Measurements from ENCODE around the gene SPECC1.
A peak's percentile ranks its signal among the peaks of the same experiment; 100 is the strongest.
"Not testable (repeated sequence)": the region's sequence is repeated elsewhere in the genome, so short reads cannot be mapped to it uniquely, and the experiment has no call there.

Gene SPECC1

DNA sequence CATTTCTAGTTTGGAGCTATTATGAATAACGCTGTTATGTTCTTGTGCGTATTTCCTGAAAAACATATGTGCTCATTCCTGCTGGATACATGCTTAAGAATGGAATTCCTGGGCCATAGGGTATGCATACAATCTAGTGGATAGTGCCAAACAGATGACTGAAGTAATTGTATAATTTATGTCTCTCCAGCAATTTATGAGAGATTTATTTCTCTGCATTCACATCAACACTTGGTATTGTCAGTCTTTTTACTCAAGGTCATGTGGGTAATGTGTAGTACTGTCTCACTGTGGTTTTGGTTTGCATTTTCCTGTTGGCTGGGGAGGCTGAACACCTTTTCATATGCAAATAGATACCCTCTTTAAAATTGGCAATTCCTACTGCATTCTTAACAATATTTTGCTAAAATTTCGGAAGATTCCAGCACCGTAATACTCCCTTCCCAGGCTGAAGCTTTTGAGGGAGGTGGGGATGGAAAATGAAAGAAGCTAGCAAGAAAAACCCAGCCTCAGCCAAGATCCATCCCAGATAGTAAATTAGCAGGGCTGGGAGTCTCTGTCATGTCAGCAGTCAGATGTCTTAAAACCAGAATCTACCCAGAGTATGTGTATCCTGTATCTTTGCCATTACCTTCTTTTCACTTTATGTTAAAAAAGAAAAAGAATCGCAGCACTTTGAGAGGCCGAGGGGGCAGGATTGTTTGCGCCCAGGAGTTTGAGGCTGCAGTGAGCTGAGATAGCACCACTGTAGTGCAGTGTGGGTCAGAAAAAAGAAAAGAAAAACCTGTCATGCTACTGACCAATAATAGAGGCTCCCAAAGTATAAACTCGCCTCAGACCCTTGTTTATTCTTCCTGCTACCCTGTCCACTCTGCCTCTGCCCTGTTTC, 253.3 kb downstream of the SPECC1 start:
- no peak for DNase-seq (ENCODE audit: low read depth in 1 of 2, low spot score in 1 of 2)

DNA sequence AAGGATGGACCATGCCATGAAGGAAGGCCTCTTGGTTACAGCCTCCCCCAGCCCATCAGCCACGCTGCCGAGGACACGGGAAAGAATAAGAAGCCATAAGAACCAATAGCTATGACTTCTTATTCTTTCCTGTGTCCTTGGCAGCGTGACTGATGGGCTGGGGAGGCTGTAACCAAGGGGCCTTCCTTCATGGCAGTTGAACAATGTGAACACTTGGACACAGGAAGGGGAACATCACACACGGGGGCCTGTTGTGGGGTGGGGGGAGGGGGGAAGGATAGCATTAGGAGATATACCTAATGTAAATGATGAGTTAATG, 253.9 kb downstream of the SPECC1 start:
- not testable (repeated sequence) for DNase-seq (ENCODE audit: low read depth in 1 of 2, low spot score in 1 of 2)

DNA sequence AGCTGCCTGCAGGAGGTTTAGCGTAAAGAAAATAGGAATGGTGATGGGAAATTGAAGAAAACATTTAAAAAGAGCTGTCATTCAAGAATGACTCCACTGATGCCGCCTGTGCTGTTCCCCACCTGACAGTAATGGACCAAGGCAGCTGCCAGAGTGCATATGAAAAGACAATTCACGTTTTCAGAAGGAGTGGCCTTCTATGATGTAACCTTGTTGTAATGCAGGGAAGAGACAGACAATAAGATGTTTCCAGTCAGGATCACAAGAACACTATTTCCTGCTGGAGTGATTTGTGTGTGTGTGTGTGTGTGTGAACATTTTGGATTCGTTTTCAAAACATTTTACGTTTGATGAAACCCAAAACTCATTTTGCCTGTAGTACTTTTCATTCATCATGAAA, 254.4 kb downstream of the SPECC1 start:
- no peak for DNase-seq (ENCODE audit: low read depth in 1 of 2, low spot score in 1 of 2)

DNA sequence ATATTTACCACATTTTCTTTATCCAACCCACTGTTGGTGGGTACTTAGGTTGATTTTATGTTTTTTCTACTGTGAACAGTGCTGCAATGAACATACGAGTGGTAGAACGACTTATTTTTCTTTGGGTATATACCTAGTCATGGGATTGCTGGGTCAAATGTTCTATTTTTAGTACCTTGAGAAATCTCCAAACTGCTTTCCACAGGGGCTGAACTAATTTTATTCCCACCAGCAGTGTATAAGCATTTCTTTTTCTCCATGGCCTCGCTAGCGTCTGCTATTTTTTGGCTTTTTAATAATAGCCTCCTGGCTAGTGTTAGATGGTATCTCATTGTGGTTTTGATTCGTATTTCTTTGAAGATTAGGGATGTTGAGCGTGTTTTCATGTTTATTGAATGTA, 255.8 kb downstream of the SPECC1 start:
- no peak for DNase-seq (ENCODE audit: low read depth in 1 of 2, low spot score in 1 of 2)

DNA sequence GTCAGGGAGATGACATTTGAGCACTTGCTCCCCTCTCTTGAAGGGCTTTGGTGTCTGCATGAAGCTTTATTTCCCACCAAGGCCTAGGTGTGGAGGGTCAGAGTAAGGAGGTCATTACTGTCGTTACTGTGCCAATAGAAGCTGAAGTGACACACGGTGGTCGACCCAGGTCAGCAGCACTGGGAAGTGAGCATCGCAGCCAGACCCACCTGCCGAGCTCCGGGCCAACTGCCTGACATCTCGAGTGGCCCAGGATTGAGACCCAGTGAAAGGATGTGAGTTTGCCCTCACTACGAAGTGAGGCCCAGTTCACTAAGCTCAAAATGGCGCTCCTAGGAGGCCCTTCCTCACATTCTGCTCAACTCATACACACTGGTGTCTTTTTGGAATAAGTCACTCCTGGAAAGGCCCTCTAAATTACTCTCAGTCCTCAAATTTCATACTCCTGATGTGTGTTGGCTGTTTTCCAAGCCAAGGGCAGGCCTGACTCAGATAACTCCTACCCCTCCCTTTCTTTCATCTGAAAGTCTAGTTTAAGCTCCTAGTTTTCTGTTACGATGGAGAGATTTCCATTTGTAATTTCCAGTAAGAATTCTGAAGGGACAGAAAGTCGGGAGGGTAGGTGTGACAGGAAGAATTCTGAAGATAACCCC, 257.8 kb downstream of the SPECC1 start:
- no peak for DNase-seq (ENCODE audit: low read depth in 1 of 2, low spot score in 1 of 2)

DNA sequence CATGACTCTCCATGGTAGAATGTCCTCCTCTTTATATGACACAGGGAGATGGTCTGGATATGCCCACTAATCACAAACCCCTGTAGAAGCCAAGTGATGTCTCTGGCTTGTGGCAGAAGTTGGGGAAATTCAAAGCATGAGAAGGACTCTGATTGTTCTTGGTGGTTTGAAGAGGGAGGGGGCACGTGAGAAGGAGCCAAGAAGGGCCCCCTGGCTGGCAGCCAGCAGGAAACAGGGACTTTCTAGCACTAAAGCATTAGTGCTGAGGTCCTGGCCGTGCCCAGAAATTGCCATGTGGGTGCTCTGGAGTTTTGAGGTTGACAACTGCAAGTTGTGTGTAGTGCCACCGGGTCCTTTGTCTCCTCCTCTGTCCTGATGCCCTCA, 258.3 kb downstream of the SPECC1 start:
- peak in 1 of 2 donors; percentile 25 for DNase-seq (ENCODE audit: low read depth in 1 of 2, low spot score in 1 of 2)

DNA sequence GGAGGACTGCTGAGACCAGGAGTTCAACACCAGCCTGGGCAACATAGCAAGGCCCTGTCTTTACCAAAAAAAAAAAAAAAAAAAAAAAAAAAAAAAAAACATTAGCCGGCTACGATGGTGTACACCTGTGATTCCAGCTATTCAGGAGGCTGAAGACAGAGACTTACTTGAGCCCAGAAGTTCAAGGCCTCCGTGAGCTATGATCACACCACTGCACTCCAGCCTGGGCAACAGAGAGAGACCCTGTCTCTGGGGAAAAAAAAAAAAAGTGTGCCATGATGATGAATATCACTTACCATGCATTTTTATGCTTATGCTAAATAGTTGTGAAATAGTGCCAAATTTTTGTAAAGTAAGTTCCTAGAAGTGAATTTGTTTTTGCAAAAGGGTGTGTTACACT, 261.2 kb downstream of the SPECC1 start:
- no peak for DNase-seq (ENCODE audit: low read depth in 1 of 2, low spot score in 1 of 2)

DNA sequence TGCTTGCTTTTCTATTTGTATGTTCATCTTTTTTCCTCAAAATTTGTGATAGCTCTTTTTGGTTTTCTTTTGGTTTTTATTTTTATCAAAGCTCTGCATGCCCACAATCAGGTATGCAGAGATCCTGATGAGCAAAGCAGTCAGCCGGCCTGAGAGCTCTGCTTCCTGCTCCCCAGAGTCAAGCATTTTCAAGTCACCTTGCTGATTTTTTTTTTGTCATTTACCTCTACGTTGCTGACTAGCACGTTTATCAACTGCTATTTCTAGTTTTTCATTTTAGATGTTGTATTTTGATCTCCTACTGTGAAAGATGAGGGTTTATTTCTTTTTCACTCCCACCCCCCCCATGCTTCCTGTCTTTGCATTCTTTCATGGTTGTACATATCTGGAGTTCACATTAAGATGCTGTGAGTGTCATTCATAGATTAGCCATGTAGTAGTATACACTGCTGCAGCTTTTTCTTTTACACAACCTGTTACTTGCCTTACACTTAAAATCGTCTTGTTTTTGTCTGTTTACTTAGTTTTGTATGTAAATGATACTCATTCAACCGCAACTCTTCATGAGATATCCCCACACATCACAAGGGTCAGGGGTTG, 262.0 kb downstream of the SPECC1 start:
- DNase-seq (ENCODE audit: low read depth in 1 of 2, low spot score in 1 of 2) = no peak

DNA sequence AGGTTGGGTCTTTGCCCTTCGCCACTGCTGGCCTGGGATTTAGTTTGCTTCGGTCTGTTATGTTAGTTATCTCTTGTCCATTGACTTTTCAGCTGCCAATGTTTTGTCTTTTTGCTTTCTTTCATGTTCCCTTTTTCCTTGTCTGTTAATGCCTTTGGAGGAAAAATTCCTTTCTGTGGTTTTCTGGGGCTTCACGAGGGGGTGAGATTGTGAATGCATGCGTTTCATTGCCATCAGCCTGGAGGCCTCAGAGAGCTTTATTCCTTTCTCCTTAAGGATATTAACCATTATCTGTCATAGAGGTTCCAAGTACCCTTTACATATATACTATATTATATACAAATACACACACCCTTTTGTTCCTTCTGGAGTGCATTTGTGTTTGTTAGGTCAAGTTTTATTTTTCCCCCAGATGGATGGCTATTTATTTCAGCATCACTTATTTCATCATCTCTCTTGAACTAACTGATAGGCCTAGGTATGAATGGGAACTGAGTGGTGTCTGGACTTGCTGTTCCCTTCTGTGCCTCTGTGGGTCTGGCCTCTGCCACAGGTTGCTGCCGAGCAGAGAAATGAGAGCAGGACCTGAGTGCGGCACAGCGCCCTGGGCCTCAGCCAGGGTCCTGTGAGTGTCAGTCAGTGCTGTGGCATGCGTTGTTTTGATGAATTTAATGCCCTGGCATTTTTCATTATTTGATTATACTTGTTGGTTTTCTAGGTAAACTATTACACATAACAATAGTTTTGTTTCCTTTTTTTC, 264.8 kb downstream of the SPECC1 start:
- DNase-seq (ENCODE audit: low read depth in 1 of 2, low spot score in 1 of 2) = no peak

DNA sequence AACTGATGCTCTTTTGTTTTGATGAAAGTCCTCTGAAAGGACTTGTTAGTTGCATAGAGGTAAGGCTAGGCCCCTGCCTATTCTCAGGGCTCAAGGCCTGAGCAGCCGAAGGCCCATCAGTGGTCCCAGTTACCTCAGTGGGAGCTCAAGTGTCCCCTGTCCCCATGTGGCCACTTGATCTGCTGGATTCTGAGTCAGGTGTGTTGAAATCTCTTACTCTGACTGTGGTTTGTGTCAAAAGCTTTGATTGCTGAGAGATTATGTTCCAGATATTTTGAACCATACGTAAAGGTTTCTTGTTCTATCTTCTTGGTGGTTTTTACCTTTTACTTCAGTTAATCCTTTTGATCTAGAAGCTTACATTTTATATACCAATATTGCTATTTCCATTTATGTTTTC, 266.5 kb downstream of the SPECC1 start:
- no peak for DNase-seq (ENCODE audit: low read depth in 1 of 2, low spot score in 1 of 2)

DNA sequence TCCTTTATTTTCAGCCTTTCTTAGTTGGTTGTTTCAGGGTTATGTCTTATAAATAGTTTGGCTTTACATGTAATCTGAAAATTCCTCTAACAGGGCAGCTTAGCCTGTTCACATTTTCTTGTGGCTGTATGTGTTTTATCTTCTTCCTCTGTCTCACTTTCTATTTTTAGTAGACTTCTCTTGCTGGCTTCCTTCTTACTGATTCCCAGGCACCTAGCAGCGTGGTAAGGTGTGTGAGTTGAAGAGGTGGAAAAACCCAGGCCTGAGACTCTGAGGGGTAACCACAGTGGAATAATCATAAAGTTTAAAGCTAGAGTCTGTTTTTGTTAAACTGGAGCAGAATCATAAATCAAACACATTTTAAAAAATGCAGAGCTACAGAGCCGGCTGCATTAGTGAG, 267.3 kb downstream of the SPECC1 start:
- DNase-seq (ENCODE audit: low read depth in 1 of 2, low spot score in 1 of 2) = no peak

DNA sequence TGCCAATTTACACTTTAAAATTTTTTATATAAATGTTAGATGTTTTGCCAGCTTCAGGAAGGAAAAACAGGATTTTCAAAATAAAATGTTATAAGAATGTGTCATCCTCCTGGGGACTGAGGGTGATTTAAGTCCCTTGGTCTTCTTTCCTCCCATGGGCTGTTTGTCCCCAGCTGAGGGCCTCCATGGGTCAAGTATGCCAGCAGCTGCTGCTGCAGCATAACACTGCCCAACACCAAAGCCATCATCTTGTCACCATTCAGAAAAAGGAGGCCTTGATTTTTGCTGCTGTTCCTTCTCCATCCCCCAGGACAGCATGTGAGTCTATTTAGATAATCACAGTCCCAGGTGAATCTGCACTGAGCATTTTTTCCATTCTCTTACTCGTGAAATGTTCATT, 269.6 kb downstream of the SPECC1 start:
- DNase-seq (ENCODE audit: low read depth in 1 of 2, low spot score in 1 of 2) = no peak

DNA sequence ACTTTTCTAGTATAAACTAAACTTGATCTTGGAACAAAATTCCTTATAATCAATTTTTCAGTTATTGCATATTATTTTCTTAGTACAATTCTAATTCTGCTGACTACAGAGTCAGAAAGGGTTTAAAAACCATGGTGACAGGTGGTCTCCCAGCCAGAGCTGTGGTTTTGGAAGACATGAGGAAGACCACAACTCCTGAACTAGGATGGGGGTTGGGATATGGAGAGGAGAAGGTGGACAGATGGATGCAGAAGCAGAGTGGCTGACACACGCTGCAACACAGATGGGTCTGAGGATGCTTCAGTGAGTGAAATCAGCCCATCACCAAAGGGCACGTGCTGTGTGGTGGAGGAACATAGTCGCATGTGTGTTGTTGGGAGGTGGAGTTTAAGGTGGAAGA, 270.5 kb downstream of the SPECC1 start:
- no peak for DNase-seq (ENCODE audit: low read depth in 1 of 2, low spot score in 1 of 2)

DNA sequence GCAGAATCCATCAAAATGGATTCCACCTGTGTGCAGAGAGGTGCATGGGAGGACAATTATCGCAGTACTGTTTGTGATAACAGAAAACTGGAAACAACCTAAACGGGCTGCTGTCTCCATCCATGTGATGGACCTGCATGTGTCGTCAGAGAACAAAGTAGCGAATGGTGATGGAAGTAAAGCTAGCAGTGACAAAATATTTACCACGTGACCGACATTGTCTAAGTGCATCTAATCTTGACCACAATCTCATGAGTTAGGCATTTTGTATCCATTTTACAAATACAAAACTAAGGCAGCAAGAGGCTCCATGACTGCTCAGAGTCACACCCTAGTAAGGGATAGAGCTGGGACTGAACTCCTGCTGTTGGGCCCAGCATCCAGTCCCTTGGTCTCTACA, 270.9 kb downstream of the SPECC1 start:
- no peak for DNase-seq (ENCODE audit: low read depth in 1 of 2, low spot score in 1 of 2)

DNA sequence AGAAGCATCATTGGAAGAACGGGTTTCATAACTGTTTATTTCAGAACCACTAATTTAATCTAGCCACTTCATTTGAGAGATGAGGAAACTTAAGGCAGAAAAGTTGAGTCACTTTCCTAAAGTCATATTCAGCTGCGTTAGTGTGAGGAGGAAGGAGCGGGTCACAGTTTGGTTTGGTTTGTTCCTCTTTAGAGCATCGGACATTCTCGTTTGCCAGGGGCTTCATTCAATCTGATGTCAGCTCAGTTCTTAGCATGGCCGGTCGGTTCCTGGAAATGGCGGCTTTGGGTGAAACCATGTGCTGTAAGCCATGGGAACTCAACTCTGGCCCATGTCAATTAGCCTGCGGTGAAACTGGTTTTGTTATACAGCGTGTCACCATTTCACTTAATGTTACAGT, 271.7 kb downstream of the SPECC1 start:
- DNase-seq (ENCODE audit: low read depth in 1 of 2, low spot score in 1 of 2) = no peak

DNA sequence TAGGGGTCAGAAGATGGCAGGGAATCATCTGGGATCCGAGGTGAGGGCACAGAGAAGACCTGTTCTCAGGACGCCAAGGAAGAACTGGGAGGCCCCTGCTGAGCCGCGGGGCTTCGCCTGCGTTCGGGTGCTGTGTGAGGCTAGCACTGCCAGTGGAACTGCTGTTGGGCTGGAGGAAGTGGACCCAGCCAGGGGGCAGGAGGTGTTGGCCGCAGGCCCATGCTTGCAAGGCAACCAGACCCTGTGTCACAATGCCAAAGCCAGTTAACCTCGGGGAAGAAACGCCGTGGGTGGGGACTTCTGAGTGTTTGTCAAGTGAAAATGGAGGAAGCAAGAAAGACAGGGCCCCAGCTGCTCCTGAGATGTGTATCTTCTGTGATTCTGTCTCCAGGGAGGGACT, 272.7 kb downstream of the SPECC1 start:
- no peak for DNase-seq (ENCODE audit: low read depth in 1 of 2, low spot score in 1 of 2)

DNA sequence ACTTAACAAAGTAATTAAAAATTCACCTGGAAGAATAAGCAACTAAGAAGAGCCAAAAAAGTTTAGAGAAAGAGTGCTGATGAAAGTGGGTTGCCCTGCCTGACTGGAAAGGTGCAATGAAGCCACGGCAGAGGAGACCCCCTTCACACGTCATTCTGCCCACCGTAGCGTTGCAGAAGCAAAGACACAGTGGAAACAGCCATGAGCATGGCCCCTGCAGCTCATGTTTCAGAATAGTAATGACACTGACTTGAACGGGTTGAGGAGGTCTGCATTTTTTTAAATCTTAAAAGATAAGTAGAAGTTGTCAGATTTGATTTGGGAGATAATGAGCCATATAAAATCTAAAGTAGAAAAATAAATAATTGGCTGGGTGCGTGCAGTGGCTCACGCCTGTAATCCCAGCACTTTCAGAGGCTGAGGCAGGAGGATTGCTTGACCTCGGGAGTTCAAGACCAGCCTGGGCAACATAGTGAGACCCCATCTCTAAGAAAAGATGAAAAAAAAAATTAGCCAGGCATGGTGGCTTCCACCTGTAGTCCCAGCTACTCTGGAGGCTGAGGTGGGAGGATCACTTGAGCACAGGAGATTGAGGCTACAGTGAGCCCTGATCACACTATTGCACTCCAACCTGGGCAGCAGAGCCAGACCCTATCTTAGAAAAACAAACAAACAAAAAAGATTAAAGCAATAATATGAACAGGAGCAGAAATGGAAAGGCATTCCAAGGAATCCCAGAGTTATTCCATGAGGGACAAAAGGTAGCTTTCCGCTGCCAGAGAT, 273.6 kb downstream of the SPECC1 start:
- DNase-seq (ENCODE audit: low read depth in 1 of 2, low spot score in 1 of 2) = no peak

DNA sequence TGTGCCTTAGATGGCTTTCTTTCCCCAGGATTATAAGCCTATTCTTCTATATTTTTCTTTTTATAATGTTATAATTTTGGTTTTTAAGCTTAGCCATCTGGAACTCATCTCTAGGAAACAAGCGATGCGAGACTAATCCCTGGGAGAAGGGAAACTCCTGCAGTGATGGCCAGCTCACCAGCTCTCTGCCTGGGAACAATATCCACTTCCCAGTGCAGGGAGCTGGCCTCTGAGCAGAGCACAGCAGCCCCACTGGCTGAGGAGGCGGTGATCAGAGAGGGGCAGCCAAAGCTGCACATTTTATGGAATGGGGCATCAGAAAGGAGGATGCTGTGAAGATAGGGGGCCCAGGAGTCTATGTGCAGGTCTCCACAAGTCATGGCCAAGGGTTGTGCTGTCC, 274.9 kb downstream of the SPECC1 start:
- DNase-seq (ENCODE audit: low read depth in 1 of 2, low spot score in 1 of 2) = no peak

DNA sequence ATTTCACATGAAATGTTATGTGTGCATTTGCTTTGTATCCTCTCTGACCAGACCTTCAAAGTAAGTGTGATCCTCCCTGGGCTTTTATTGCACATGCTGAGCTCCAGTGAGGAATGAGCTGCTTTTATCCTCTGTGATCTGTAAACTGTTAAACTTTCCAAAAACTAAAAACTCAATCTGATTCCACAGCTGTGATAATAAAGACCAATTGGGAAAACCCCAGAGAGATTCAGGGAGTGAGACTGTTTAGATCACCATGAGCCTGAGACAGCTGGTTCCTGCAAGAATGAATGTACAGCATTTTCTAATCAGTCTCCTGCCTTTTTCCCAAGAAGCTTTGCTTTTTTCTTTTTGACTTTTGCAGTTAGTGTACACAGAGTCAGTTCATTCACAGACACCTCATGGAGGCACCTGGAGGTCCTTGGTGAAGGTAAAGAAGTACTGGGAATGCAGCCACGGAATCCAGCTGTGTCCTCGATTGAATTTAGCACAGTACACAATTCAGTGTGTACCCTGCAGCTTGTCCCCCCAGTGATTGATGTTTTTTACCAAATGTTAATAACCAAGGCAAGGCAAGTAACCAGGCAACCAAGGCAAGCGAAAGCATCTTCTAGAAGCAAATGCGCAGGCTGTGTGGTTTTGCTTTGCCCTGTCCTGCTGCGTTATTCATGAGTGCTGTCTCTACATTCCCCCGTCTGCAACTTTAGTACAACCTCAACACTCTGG, 275.6 kb downstream of the SPECC1 start:
- no peak for DNase-seq (ENCODE audit: low read depth in 1 of 2, low spot score in 1 of 2)

DNA sequence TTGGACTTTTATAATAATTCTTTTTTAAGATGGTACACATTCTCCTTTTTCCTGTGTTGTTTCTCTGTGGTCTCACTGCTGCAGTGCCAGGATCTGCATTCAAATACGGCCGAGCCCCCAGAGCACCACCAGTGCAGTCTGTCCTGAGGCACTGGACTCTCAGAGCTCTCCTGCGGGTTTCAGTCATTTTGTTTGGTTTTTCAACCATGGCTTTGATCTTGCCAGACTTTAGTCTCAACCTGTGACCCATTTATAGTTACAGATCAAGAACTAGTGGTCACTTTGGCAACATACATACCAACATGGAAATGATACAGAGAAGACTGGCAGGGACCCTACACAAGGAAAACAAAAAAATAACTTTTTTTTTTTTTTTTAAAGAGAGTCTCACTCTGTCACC, 280.8 kb downstream of the SPECC1 start:
- no peak for DNase-seq (ENCODE audit: low read depth in 1 of 2, low spot score in 1 of 2)
